Liver (tissue), 9 donors: Measurements from ENCODE around the gene SVEP1. TPM values are rescaled to one million over a fixed set of nuclear protein-coding genes. Genes with fewer than 3 reads are reported as not detected.

ENCODE experiments used
- DNase-seq: peaks from one replicate; pipeline ENCODE4 v3.0.0-alpha.2; 2017; ENCODE audit warnings: low spot score
- H3K27ac ChIP-seq, 2 donors: one replicate each; pipeline ENCODE4 v1.7.0; 2013; ENCODE audit warnings: inconsistent platforms in 2 of 2, low read length in 2 of 2, control low read depth in 1 of 2, low read depth in 1 of 2, mild to moderate bottlenecking in 1 of 2
- H3K27me3 ChIP-seq, 4 donors: one replicate each; pipeline versions ENCODE4 v1.6.1 to v1.7.0; 2013; ENCODE audit warnings: low read length in 3 of 4, inconsistent platforms in 1 of 4, mild to moderate bottlenecking in 1 of 4, moderate library complexity in 1 of 4; ENCODE audit not compliant: control insufficient read depth in 4 of 4, insufficient read depth in 4 of 4
- H3K36me3 ChIP-seq, 4 donors: one replicate each; pipeline versions ENCODE4 v1.6.1 to v1.7.0; 2013; ENCODE audit warnings: low read length in 3 of 4, mild to moderate bottlenecking in 3 of 4, low read depth in 1 of 4, moderate library complexity in 1 of 4; ENCODE audit not compliant: control insufficient read depth in 4 of 4, insufficient read depth in 3 of 4
- H3K4me1 ChIP-seq, 4 donors: one replicate each; pipeline versions ENCODE4 v1.6.1 to v1.7.0; 2013; ENCODE audit warnings: low read length in 3 of 4, mild to moderate bottlenecking in 3 of 4, moderate library complexity in 1 of 4; ENCODE audit not compliant: control insufficient read depth in 4 of 4, insufficient read depth in 4 of 4
- H3K4me3 ChIP-seq, 3 donors: one replicate each; pipeline versions ENCODE4 v1.6.1 to v1.7.0; 2013; ENCODE audit warnings: low read length in 3 of 3, control low read depth in 1 of 3, low read depth in 1 of 3, mild to moderate bottlenecking in 1 of 3
- H3K9ac ChIP-seq, 2 donors: one replicate each; pipeline ENCODE4 v1.7.0; 2013; ENCODE audit warnings: low read length in 2 of 2, mild to moderate bottlenecking in 2 of 2, moderate library complexity in 2 of 2, control low read depth in 1 of 2, low read depth in 1 of 2
- H3K9me3 ChIP-seq, 4 donors: one replicate each; pipeline versions ENCODE4 v1.6.1 to v1.7.0; 2013; ENCODE audit warnings: low read length in 3 of 4; ENCODE audit not compliant: control insufficient read depth in 4 of 4
- ATF3 ChIP-seq: IDR thresholded peaks from 2 replicates; pipeline ENCODE4 v1.6.1; 2016; ENCODE audit warnings: antibody characterized with exemption
- CTCF ChIP-seq: fragments of 150-350 bp; IDR thresholded peaks from 2 replicates; pipeline ENCODE4 v1.5.1; 2017; ENCODE audit warnings: improper control_type of control experiment, low read depth, low read length; ENCODE audit not compliant: missing input control
- EGR1 ChIP-seq, 2 donors: IDR thresholded peaks; 2 replicates each; pipeline ENCODE4 v1.6.1; 2016 to 2018; ENCODE audit warnings: antibody characterized with exemption in 2 of 2, low read depth in 2 of 2
- FOXA1 ChIP-seq: IDR thresholded peaks from 2 replicates; pipeline ENCODE4 v1.6.1; 2016; ENCODE audit warnings: antibody characterized with exemption
- FOXA2 ChIP-seq: IDR thresholded peaks from 2 replicates; pipeline ENCODE4 v1.6.1; 2016; ENCODE audit warnings: antibody characterized with exemption
- GABPA ChIP-seq, 2 donors: IDR thresholded peaks in 1 of 2; conservative IDR thresholded peaks in 1 of 2; 2 replicates each; pipeline ENCODE4 v1.6.1; 2016; ENCODE audit warnings: antibody characterized with exemption in 2 of 2, mild to moderate bottlenecking in 1 of 2, moderate library complexity in 1 of 2
- HNF4A ChIP-seq, 2 donors: conservative IDR thresholded peaks; 2 replicates each; pipeline ENCODE4 v1.6.1; 2016; ENCODE audit warnings: antibody characterized with exemption in 2 of 2, mild to moderate bottlenecking in 2 of 2
- HNF4G ChIP-seq: IDR thresholded peaks from 2 replicates; pipeline ENCODE4 v1.6.1; 2016; ENCODE audit warnings: antibody characterized with exemption
- JUND ChIP-seq, 2 donors: IDR thresholded peaks; 2 replicates each; pipeline ENCODE4 v1.6.1; 2016; ENCODE audit warnings: antibody characterized with exemption in 2 of 2
- NR2F2 ChIP-seq: IDR thresholded peaks from 2 replicates; pipeline ENCODE4 v1.6.1; 2016; ENCODE audit warnings: antibody characterized with exemption
- RAD21 ChIP-seq, 2 donors: IDR thresholded peaks; 2 replicates each; pipeline ENCODE4 v1.6.1; 2016; ENCODE audit warnings: antibody characterized with exemption in 2 of 2, mild to moderate bottlenecking in 2 of 2
- RXRA ChIP-seq, 2 donors: IDR thresholded peaks; 2 replicates each; pipeline ENCODE4 v1.6.1; 2017 to 2018; ENCODE audit warnings: antibody characterized with exemption in 2 of 2, mild to moderate bottlenecking in 1 of 2
- TAF1 ChIP-seq: conservative IDR thresholded peaks from 2 replicates; pipeline ENCODE4 v1.6.1; 2016; ENCODE audit warnings: antibody characterized with exemption, mild to moderate bottlenecking
- YY1 ChIP-seq: IDR thresholded peaks from 2 replicates; pipeline ENCODE4 v1.6.1; 2016; ENCODE audit warnings: antibody characterized with exemption, mild to moderate bottlenecking
- WGBS: extraction: QIAGEN DNeasy Blood & Tissue Kit; methylation state at CpG from one replicate; pipeline ENCODE4 v1.1.7; 2013; 5-methylcytosine and 5-hydroxymethylcytosine counted together
- polyA plus RNA-seq, 2 donors: library from polyadenylated mRNA; stranded (reverse) in 1 of 2; unstranded in 1 of 2; fragments of 200-250 nt in 1 of 2; fragments of >200 nt in 1 of 2; fragmentation: Nextera tagmentation in 1 of 2; extraction: Ambion mirVana in 1 of 2; gene quantifications; one replicate each; pipeline versions ENCODE4 v1.2.1 to v1.2.3, GENCODE V29; 2013 to 2015
- total RNA-seq, 2 donors: library from RNA; depleted of rRNA; stranded (reverse); fragments of >200 nt; gene quantifications; one replicate each; pipeline ENCODE4 v1.2.3, GENCODE V29; 2014
- TF ChIP-seq, protein P1 (sequence below): IDR thresholded peaks from 2 replicates; pipeline ENCODE4 v1.6.1; 2016; ENCODE audit warnings: antibody characterized with exemption
- TF ChIP-seq, protein P2 (sequence below): IDR thresholded peaks from 2 replicates; pipeline ENCODE4 v1.6.1; 2016; ENCODE audit warnings: antibody characterized with exemption
- TF ChIP-seq, protein P3 (sequence below): IDR thresholded peaks from 2 replicates; pipeline ENCODE4 v1.6.1; 2016; ENCODE audit warnings: antibody characterized with exemption, mild to moderate bottlenecking
- donor health status: healthy.
- donor health status: healthy.
- donor health status: healthy.
- donor health status: healthy.
- donor health status: healthy.

Gene SVEP1
- total and polyA plus RNA-seq, 4 donors = 0.58 to 7.5 (median 1.8) TPM

- Histone ChIP-seq H3K9ac (no peak overlapping the region), H3K9me3 (no peaks in the 10 kb centered on the region), H3K36me3 (no peaks in the 10 kb centered on the region), H3K27me3 (no peaks in the 10 kb centered on the region), H3K4me3 (no peak overlapping the region), H3K27ac (no peak overlapping the region), H3K4me1 (no peaks in the 10 kb centered on the region)
- DNase-seq = no peak
- TF ChIP-seq HNF4A (conservative IDR thresholded peaks at IDR 0.05) (no peak), JUND (IDR thresholded peaks at IDR 0.05) (no peak), ATF3 (no peak), YY1 (no peak), TAF1 (no peak), CTCF (no peak), RXRA (IDR thresholded peaks at IDR 0.05) (no peak)
- TF ChIP-seq, protein P1, sequence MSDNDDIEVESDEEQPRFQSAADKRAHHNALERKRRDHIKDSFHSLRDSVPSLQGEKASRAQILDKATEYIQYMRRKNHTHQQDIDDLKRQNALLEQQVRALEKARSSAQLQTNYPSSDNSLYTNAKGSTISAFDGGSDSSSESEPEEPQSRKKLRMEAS = no peak
- WGBS = 79% methylated on average over 1 of the region's 1 CpG
Observed at GRCh38 chr9:110566156-110566555, 13.4 kb downstream of the SVEP1 start.

GRCh38 chr9:110561826-110562225 lies 17.7 kb downstream of the SVEP1 start:
- Histone ChIP-seq H3K4me3 (no peak overlapping the region), H3K27ac (no peak overlapping the region), H3K4me1 (no peaks in the 10 kb centered on the region), H3K9ac (no peak overlapping the region), H3K27me3 (no peaks in the 10 kb centered on the region), H3K9me3 (no peaks in the 10 kb centered on the region), H3K36me3 (no peaks in the 10 kb centered on the region)
- TF ChIP-seq TAF1 = no peak
- TF ChIP-seq NR2F2 = no peak
- TF ChIP-seq, protein P1 = no peak
- TF ChIP-seq ATF3 = no peak
- TF ChIP-seq CTCF = no peak
- no peak for TF ChIP-seq HNF4A (conservative IDR thresholded peaks at IDR 0.05)
- TF ChIP-seq, protein P2, sequence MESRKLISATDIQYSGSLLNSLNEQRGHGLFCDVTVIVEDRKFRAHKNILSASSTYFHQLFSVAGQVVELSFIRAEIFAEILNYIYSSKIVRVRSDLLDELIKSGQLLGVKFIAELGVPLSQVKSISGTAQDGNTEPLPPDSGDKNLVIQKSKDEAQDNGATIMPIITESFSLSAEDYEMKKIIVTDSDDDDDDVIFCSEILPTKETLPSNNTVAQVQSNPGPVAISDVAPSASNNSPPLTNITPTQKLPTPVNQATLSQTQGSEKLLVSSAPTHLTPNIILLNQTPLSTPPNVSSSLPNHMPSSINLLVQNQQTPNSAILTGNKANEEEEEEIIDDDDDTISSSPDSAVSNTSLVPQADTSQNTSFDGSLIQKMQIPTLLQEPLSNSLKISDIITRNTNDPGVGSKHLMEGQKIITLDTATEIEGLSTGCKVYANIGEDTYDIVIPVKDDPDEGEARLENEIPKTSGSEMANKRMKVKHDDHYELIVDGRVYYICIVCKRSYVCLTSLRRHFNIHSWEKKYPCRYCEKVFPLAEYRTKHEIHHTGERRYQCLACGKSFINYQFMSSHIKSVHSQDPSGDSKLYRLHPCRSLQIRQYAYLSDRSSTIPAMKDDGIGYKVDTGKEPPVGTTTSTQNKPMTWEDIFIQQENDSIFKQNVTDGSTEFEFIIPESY = no peak
- no peak for TF ChIP-seq GABPA (IDR thresholded peaks at IDR 0.05 in 1 of 2, conservative IDR thresholded peaks at IDR 0.05 in 1 of 2)
- TF ChIP-seq FOXA2 = no peak
- TF ChIP-seq RAD21 (IDR thresholded peaks at IDR 0.05) = no peak
- TF ChIP-seq HNF4G = no peak
- no peak for TF ChIP-seq EGR1 (IDR thresholded peaks at IDR 0.05; ENCODE audit: low read depth in 2 of 2)
- no peak for TF ChIP-seq JUND (IDR thresholded peaks at IDR 0.05)
- TF ChIP-seq, protein P3, sequence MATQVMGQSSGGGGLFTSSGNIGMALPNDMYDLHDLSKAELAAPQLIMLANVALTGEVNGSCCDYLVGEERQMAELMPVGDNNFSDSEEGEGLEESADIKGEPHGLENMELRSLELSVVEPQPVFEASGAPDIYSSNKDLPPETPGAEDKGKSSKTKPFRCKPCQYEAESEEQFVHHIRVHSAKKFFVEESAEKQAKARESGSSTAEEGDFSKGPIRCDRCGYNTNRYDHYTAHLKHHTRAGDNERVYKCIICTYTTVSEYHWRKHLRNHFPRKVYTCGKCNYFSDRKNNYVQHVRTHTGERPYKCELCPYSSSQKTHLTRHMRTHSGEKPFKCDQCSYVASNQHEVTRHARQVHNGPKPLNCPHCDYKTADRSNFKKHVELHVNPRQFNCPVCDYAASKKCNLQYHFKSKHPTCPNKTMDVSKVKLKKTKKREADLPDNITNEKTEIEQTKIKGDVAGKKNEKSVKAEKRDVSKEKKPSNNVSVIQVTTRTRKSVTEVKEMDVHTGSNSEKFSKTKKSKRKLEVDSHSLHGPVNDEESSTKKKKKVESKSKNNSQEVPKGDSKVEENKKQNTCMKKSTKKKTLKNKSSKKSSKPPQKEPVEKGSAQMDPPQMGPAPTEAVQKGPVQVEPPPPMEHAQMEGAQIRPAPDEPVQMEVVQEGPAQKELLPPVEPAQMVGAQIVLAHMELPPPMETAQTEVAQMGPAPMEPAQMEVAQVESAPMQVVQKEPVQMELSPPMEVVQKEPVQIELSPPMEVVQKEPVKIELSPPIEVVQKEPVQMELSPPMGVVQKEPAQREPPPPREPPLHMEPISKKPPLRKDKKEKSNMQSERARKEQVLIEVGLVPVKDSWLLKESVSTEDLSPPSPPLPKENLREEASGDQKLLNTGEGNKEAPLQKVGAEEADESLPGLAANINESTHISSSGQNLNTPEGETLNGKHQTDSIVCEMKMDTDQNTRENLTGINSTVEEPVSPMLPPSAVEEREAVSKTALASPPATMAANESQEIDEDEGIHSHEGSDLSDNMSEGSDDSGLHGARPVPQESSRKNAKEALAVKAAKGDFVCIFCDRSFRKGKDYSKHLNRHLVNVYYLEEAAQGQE = no peak
- TF ChIP-seq FOXA1 = no peak
- no peak for TF ChIP-seq YY1
- DNase-seq = no peak
- 94% methylated on average over 2 of the region's 2 CpGs for WGBS
